Testis (tissue), 2 donors: ENCODE results near the gene CEP290.

ENCODE experiments used
- CTCF ChIP-seq, 3 experiments: fragments of 450-650 bp in 2 of 3; fragments of 200-600 bp in 1 of 3; sonication (generic) in 1 of 3; IDR thresholded peaks; one replicate each; pipeline ENCODE4 v1.5.1; 2016 to 2019; ENCODE audit warnings: antibody characterized with exemption in 3 of 3, mild to moderate bottlenecking in 2 of 3, moderate library complexity in 1 of 3
- POLR2A ChIP-seq: fragments of 450-650 bp; IDR thresholded peaks from one replicate; pipeline ENCODE4 v1.6.1; 2017; ENCODE audit warnings: antibody characterized with exemption, mild to moderate bottlenecking, moderate library complexity

GRCh38 chr12:88035271-88035906, 106.5 kb downstream of the CEP290 start:
- TF ChIP-seq CTCF (IDR thresholded peaks at IDR 0.05) (peak in 1 of 3 experiments; percentile 6), POLR2A (peak; percentile 57)
